ENCODE results near the gene RNF181.

RNF181 gene

GRCh38 chr2:85583667-85584353 is 11.7 kb upstream of the RNF181 start:
- no peak for TF ChIP-seq CTCF (conservative IDR thresholded peaks at IDR 0.05; ENCODE audit: low read depth, low read length)
- DNase-seq (ENCODE audit: low read depth): no peak
- H3K4me3 ChIP-seq (ENCODE audit: low read length): peak overlapping the region; percentile 42

- no peak for DNase-seq (ENCODE audit: low read depth)
- H3K4me3 ChIP-seq (ENCODE audit: low read length): peak within 1 kb of the TSS; percentile 42
- TF ChIP-seq CTCF (conservative IDR thresholded peaks at IDR 0.05; ENCODE audit: low read depth, low read length): no peak
Observed at GRCh38 chr2:85584354-85584856, 11.1 kb upstream of the RNF181 start, which contains the start of gene VAMP5. Gene VAMP5 (plus strand): TSS chr2:85584431. CDS start chr2:85584491, 60 bp downstream.

- H3K4me3 ChIP-seq (ENCODE audit: low read length): peak overlapping the region; percentile 42
- DNase-seq (ENCODE audit: low read depth): no peak
- TF ChIP-seq CTCF (conservative IDR thresholded peaks at IDR 0.05; ENCODE audit: low read depth, low read length): no peak
Observed at GRCh38 chr2:85584857-85585780, 10.4 kb upstream of the RNF181 start.

GRCh38 chr2:85585781-85586105 is 9.8 kb upstream of the RNF181 start:
- H3K4me3 ChIP-seq (ENCODE audit: low read length): no peak overlapping the region
- no peak for DNase-seq (ENCODE audit: low read depth)
- no peak for TF ChIP-seq CTCF (conservative IDR thresholded peaks at IDR 0.05; ENCODE audit: low read depth, low read length)

- TF ChIP-seq CTCF (conservative IDR thresholded peaks at IDR 0.05; ENCODE audit: low read depth, low read length): no peak
- no peak for DNase-seq (ENCODE audit: low read depth)
- no peak overlapping the region for H3K4me3 ChIP-seq (ENCODE audit: low read length)
Observed at GRCh38 chr2:85588236-85588635, 7.3 kb upstream of the RNF181 start.

- H3K4me3 ChIP-seq (ENCODE audit: low read length): no peak overlapping the region
- no peak for DNase-seq (ENCODE audit: low read depth)
- TF ChIP-seq CTCF (conservative IDR thresholded peaks at IDR 0.05; ENCODE audit: low read depth, low read length): no peak
Observed at GRCh38 chr2:85588645-85589044, 6.9 kb upstream of the RNF181 start.

Measured in retinal pigment epithelial cell (primary cell).